Thyroid gland (tissue), 4 donors: ENCODE data around the gene BIVM. TPM values are rescaled to one million over a fixed set of nuclear protein-coding genes. Genes with fewer than 3 reads are reported as not detected.

Experiments used
- DNase-seq, 2 donors: peaks; one replicate each; pipeline ENCODE4 v3.0.0-alpha.2; 2019
- H3K27ac ChIP-seq, 3 donors: fragments of 200-600 bp; sonication (generic); 1 replicate in 2 of 3; 2 replicates in 1 of 3; pipeline ENCODE4 v1.5.1; 2016 to 2019; ENCODE audit warnings: mild to moderate bottlenecking in 1 of 3, moderate library complexity in 1 of 3
- H3K27me3 ChIP-seq: fragments of 200-600 bp; sonication (generic); one replicate; pipeline ENCODE4 v1.5.1; 2019
- H3K36me3 ChIP-seq, 2 donors: fragments of 200-600 bp; sonication (generic); one replicate each; pipeline ENCODE4 v1.5.1; 2016 to 2019
- H3K4me1 ChIP-seq, 2 donors: fragments of 200-600 bp; sonication (generic); one replicate each; pipeline ENCODE4 v1.5.1; 2017 to 2019
- H3K4me3 ChIP-seq, 3 donors: fragments of 200-600 bp; sonication (generic); replicated peaks in 1 of 3; 1 replicate in 2 of 3; 2 replicates in 1 of 3; pipeline ENCODE4 v1.5.1; 2016; ENCODE audit warnings: mild to moderate bottlenecking in 1 of 3
- H3K9me3 ChIP-seq: fragments of 200-600 bp; sonication (generic); one replicate; pipeline ENCODE4 v1.5.1; 2017
- POLR2A ChIP-seq, 2 donors: fragments of 450-650 bp; IDR thresholded peaks; one replicate each; pipeline ENCODE4 v1.6.1; 2017; ENCODE audit warnings: antibody characterized with exemption in 2 of 2, mild to moderate bottlenecking in 2 of 2, moderate library complexity in 1 of 2
- WGBS, 2 donors: methylation state at CpG; one replicate each; pipeline ENCODE4 v1.1.5; 2017; 5-methylcytosine and 5-hydroxymethylcytosine counted together
- intact Hi-C: fragments of 100-400 bp; cut with DNase I; formaldehyde crosslinking; loops from one replicate; pipeline ENCODE4 v1.15.1; 2023
- total RNA-seq, 4 donors: library from RNA; depleted of rRNA; stranded (reverse); fragments of >200 nt; gene quantifications; one replicate each; pipeline ENCODE4 v1.2.3, GENCODE V29; 2016
- TF ChIP-seq, protein P1 (sequence below), 6 experiments: fragments of 200-600 bp in 3 of 6; fragments of 450-650 bp in 3 of 6; sonication (generic) in 3 of 6; IDR thresholded peaks; one replicate each; pipeline ENCODE4 v1.5.1; 2016 to 2019; ENCODE audit warnings: antibody characterized with exemption in 6 of 6, mild to moderate bottlenecking in 2 of 6, inconsistent platforms in 1 of 6, moderate library complexity in 1 of 6

Gene BIVM
- total RNA-seq, 4 donors from 2014 or later, result 16.5 to 27.2 (median 25.5) TPM

DNA sequence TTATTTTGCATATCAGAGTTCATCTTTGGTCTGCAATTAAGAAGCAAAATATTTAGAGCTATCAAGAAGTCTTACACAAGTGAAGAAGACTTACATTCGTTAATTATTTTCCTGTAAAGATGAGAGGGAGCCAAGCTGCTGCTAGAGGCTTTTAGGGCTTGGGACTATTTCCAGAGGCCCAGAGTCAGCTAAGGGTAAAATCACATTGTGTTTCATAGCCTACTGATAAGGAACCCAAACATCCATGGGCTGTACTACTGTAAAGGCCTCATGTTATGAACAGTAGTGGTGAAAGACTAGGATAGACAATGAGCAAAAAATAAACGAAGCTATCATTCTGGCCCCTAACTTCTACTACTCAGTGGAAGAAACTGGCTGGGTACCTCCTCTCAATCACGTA lies 14.4 kb upstream of the BIVM start:
- WGBS, 2 donors, result 90 to 97% methylated on average over 3 of the region's 3 CpGs
- intact Hi-C loops, result no loop called here
- no peak for DNase-seq
- H3K9me3 ChIP-seq, result no peaks in the 10 kb centered on the region
- no peaks in the 10 kb centered on the region for H3K36me3 ChIP-seq
- no peaks in the 10 kb centered on the region for H3K4me1 ChIP-seq
- H3K27me3 ChIP-seq, result no peaks in the 10 kb centered on the region
- H3K27ac ChIP-seq, result no peak overlapping the region
- TF ChIP-seq POLR2A (IDR thresholded peaks at IDR 0.05), result no peak
- TF ChIP-seq, protein P1, sequence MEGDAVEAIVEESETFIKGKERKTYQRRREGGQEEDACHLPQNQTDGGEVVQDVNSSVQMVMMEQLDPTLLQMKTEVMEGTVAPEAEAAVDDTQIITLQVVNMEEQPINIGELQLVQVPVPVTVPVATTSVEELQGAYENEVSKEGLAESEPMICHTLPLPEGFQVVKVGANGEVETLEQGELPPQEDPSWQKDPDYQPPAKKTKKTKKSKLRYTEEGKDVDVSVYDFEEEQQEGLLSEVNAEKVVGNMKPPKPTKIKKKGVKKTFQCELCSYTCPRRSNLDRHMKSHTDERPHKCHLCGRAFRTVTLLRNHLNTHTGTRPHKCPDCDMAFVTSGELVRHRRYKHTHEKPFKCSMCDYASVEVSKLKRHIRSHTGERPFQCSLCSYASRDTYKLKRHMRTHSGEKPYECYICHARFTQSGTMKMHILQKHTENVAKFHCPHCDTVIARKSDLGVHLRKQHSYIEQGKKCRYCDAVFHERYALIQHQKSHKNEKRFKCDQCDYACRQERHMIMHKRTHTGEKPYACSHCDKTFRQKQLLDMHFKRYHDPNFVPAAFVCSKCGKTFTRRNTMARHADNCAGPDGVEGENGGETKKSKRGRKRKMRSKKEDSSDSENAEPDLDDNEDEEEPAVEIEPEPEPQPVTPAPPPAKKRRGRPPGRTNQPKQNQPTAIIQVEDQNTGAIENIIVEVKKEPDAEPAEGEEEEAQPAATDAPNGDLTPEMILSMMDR (IDR thresholded peaks at IDR 0.05), result no peak
- H3K4me3 ChIP-seq, result no peak overlapping the region

DNA sequence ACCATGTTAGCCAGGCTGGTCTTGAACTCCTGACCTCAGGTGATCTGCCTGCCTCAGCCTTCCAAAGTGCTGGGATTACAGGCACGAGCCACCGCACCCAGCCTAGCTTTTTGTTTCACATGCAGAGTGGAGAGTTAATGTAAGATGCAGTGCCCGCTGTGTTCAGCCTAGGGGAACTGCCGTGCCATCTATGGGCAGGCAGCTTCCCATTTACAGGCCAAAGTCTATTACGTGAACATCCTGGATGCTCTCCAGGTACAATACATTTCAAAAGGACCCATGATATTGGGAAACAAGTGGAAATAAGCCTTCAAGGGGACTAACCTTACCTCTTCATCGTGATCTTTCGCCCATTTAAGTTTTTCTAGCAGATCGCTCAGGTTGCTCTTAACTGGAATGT lies 10.2 kb upstream of the BIVM start:
- TF ChIP-seq, protein P1 (IDR thresholded peaks at IDR 0.05), result no peak
- TF ChIP-seq POLR2A (IDR thresholded peaks at IDR 0.05), result no peak
- no peaks in the 10 kb centered on the region for H3K36me3 ChIP-seq
- H3K4me1 ChIP-seq, result no peaks in the 10 kb centered on the region
- H3K27ac ChIP-seq, result no peak overlapping the region
- intact Hi-C loops, result no loop called here
- no peak for DNase-seq
- 91 to 94% methylated on average over 8 of the region's 8 CpGs for WGBS, 2 donors
- no peaks in the 10 kb centered on the region for H3K27me3 ChIP-seq
- no peak overlapping the region for H3K4me3 ChIP-seq
- H3K9me3 ChIP-seq, result no peaks in the 10 kb centered on the region

DNA sequence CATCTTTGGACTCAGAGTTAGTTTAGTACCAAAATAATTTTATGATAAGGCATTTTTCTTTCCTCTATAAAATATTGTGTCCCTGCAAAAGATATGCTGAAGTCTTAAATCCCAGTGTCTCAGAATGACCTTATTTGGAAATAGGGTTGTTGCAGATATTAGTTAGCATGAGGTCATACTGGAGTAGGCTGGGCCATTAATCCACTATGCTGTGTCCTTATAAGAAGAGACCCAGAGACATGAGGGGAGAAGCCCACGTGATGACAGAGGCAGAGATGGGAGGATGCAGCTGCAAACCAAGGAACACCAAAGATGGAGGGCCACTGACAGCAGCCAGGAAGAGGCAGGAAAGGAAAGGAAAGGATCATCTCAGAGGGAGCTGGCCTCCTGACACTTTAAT lies 6.5 kb upstream of the BIVM start:
- no peak for DNase-seq
- H3K9me3 ChIP-seq, result no peaks in the 10 kb centered on the region
- no peaks in the 10 kb centered on the region for H3K27me3 ChIP-seq
- no peaks in the 10 kb centered on the region for H3K4me1 ChIP-seq
- intact Hi-C loops, result no loop called here
- H3K36me3 ChIP-seq, result no peaks in the 10 kb centered on the region
- WGBS, 2 donors, result 83 to 84% methylated on average over 1 of the region's 1 CpG
- TF ChIP-seq, protein P1 (IDR thresholded peaks at IDR 0.05), result no peak
- TF ChIP-seq POLR2A (IDR thresholded peaks at IDR 0.05), result no peak
- H3K27ac ChIP-seq, result no peak overlapping the region
- no peak overlapping the region for H3K4me3 ChIP-seq

DNA sequence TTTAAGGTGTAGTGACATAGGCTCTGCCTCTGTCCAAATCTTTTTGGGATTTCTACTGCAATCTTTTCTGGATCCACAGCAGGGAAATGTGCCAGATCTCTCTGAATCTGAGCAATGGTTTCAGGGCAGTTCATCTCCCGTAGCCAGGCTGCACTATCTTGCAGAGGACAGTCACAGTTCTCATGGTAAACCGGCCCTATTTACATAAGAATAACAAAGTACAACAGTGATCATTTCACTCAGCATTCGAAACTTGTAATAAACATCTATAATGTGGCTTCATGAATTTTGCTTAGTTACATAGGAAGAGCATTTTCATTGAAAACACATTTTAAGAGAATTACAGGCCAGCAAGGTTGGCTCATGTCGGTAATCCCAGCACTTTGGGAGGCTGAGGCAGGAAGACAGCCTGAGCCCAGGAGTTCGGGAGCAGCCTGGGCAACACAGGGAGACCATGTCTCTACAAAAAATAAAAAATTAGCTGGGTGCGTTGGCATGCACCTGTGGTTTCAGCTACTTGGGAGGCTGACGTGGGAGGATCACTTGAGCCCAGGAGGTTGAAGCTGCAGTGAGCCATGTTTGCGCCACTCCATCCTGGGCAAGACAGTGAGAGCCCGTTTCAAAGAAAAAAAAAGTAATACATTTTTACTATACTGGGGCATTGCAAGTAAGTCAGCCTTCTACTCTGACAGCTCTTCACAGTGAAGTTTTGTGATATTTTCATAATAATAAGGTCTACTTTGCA lies 5.1 kb upstream of the BIVM start:
- Histone ChIP-seq H3K27me3 (no peaks in the 10 kb centered on the region), H3K9me3 (no peaks in the 10 kb centered on the region), H3K4me1 (no peaks in the 10 kb centered on the region), H3K36me3 (no peaks in the 10 kb centered on the region), H3K4me3 (no peak overlapping the region), H3K27ac (no peak overlapping the region)
- 84 to 89% methylated on average over 9 of the region's 9 CpGs for WGBS, 2 donors
- TF ChIP-seq POLR2A (IDR thresholded peaks at IDR 0.05), result no peak
- TF ChIP-seq, protein P1 (IDR thresholded peaks at IDR 0.05), result no peak
- intact Hi-C loops, result no loop called here
- DNase-seq, result no peak

DNA sequence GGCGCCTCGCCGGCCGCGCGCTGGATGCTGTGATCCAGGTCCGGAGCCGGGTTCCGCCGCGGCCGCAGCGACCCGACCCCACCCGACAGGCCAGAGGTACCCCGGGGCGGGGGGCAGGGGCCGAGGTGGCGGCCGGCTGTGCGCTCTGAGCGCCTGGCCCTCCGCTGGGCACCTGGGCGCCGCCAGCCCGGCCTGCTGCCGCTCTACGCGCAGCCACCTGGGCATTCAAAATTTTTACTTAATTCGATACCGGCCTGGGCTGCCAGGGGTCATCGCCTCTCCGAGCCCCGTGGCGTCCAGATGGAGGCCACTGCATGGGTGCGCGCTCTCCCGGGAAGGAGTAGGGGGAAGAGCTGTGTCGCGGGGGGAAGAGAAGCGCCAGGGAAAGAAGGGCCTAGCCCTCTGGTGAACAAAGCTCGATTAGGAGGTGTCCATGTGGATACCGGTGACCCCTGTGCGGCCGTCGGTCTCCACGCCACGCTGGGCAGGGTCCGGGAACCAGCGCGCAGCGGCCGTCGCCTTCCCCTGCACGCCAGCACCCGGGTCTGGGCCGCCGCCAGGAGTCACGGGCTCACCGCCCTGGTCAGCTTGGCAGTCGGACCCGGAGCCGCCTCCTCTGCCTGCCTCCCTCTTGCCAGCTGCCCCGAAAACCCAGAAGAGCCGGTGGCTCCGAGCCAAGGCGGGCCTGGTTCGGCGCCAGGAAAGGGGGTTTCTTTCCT lies 666 bp downstream of the BIVM start:
- intact Hi-C loops, result loop anchor here (5.0 kb wide), 1 partner anchor 207 kb away; no protein-coding TSS in a partner anchor
- Histone ChIP-seq H3K9me3 (no peaks in the 10 kb centered on the region), H3K27ac (peak overlapping the region; percentile 10 to 76 (median 69)), H3K4me1 (peaks cover 0 to 10% of the 10 kb centered on the region in 2 donors), H3K27me3 (no peaks in the 10 kb centered on the region), H3K36me3 (no peaks in the 10 kb centered on the region), H3K4me3 (peak overlapping the region; percentile 37 to 77 (median 66))
- WGBS, 2 donors, result 0 to 1% methylated on average over 16 to 30 of the region's 69 CpGs
- DNase-seq, result peak; percentile 31 to 33
- no peak for TF ChIP-seq POLR2A (IDR thresholded peaks at IDR 0.05)
- TF ChIP-seq, protein P1 (IDR thresholded peaks at IDR 0.05), result no peak
